ENCODE measurements around the gene ZMYND15. TPM values are rescaled to one million over a fixed set of nuclear protein-coding genes. Genes with fewer than 3 reads are reported as not detected.
"Not testable (repeated sequence)": the region's sequence is repeated elsewhere in the genome, so short reads cannot be mapped to it uniquely, and the experiment has no call there.

ZMYND15 gene, protein sequence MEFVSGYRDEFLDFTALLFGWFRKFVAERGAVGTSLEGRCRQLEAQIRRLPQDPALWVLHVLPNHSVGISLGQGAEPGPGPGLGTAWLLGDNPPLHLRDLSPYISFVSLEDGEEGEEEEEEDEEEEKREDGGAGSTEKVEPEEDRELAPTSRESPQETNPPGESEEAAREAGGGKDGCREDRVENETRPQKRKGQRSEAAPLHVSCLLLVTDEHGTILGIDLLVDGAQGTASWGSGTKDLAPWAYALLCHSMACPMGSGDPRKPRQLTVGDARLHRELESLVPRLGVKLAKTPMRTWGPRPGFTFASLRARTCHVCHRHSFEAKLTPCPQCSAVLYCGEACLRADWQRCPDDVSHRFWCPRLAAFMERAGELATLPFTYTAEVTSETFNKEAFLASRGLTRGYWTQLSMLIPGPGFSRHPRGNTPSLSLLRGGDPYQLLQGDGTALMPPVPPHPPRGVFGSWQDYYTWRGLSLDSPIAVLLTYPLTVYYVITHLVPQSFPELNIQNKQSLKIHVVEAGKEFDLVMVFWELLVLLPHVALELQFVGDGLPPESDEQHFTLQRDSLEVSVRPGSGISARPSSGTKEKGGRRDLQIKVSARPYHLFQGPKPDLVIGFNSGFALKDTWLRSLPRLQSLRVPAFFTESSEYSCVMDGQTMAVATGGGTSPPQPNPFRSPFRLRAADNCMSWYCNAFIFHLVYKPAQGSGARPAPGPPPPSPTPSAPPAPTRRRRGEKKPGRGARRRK
- not detected for polyA plus RNA-seq (2013, experiment 1 of 2; ENCODE audit: insufficient read length)
- 0.10 TPM for polyA plus RNA-seq (2013, experiment 2 of 2; ENCODE audit: insufficient read length)

DNA sequence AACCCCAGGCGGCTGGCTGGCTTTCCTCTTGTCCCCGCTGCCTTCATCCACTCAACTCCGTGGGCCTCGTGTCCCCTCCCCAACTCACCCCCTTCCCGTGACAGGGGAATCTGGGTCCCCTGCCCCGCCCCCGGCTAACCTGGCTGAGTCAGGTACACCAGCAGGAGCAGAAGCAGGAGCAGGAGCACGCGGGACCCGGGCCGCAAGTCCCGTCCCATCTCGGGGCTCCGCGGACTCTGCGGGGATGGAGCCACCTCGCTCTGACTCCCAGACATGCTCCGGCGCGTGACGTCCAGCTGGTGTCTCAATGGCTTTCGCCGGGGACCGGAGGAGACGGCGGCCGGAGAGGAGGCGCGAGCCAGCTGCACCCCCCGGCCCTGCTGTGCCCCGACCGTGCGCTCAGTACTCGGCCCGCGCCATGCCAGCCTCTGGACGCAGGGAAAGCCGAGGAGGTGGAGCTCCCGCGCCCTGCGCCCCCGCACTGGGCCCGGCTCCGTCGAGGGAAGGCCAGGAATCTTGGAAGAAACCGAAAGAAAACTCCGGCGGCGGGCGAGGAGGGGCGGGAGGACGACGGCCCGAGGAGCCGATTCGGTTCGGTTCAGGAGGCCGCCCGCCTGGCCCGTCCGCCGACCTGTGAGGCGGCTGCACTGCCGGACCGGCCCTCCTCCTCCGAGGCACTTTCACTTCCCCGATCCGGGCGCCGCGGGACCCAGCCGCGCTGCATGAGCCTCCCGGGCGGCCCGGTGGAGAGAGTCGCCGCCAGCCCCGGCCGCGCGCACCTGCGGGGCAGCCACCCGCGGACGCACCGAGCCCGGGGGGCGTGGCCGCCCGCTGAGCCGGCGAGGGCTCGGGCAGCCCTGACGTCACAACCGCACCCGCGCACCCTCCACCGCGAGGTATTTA is at the start of gene ZMYND15, which contains the start of gene CXCL16:
Gene ZMYND15, plus strand, starts transcription at position 712 of the 903 bp plus-strand sequence. CDS start 716 bp downstream, outside the sequence.
Gene CXCL16, minus strand, starts transcription at position 807 of the 903 bp plus-strand sequence. Its CDS starts 589 bp downstream, at position 218.
- peak; percentile 27 for DNase-seq

DNA sequence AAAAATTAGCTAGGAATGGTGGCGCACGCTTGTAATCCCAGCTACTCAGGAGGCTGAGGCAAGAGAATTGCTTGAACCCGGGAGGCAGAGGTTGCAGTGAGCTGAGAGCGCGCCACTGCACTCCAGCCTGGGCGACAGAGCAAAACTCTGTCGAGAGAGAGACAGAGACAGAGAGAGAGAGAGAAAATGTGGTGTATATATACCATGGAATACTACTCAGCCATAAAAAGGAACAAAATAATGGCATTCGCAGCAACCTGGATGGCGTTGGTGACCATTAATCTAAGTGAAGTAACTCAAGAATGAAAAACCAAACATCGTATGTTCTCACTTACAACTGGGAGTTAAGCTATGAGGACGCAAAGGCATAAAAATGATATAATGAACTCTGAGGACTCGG is 49.8 kb upstream of the ZMYND15 start:
- not testable (repeated sequence) for DNase-seq

DNA sequence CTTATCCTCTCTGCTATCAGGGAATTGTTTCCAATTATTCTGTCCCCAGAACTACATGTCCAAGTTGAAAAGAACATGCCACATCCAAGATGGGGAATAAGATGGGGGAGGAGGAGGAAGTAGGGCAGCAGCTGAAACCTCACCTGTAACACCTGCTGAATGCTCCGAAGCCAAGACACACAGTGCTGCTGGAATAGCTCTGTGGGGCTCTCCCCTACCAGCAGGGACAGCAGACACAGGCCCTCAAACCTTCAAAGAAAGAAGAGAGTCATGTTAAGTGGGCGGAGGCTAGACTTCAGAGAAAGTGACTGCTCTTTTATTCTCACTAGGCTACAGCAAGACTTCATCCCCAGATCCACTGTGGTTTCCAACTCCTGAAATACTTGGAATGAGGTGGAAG is 48.9 kb upstream of the ZMYND15 start:
- DNase-seq = no peak

DNA sequence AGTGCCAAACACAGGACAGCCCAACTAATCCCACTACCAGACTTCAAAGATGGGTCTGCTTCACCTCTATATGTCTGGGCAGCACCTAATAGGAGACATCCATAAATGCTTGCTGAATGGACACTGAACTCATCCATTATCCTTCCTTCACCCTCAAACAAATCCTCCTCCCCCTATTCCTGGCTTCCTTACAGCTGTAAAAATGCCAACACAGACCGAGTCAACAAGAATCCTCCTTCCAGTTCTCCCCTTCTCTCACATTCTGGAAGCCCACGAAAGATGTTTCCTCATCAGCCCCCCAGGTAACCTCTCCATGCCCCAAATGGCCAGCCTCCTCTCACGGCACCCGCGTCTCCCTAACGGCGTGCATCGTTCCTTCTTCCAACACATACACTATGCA is 47.9 kb upstream of the ZMYND15 start:
- DNase-seq = no peak

DNA sequence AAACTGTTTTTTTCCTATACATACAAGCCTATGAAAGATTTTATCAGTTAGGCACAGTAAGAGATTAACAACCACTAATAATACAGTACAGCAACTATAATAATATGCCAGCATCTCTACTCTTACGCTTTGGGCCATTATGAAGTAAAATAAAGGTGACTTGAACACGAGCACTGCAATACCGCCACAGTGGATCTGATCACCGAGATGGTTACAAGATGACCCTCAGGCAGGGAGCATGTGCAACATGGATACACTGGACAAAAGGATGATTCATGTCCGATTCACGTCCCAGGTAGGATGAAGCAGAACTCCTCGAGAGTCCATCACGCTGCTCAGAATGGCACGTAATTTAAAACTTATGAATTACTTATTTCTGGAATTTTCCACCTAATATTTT is 46.2 kb upstream of the ZMYND15 start:
- DNase-seq = no peak

DNA sequence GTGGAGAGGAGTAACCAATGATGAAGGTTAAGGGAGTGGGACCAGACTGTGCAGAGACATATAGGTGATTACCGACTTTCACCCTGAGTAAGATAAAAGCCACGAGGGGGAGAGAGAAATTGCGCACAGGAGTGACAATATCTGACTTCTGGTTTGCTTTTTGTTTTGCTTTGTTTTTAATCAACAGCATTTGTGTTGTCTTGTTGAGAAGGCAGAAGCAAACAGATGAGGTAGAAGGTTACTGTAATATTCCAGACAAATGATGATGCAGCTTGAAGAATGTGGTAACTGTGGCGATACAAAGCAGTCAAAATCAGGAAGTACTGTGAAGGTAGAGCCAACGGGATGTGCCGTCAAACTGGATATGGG is 43.2 kb upstream of the ZMYND15 start:
- DNase-seq = no peak

DNA sequence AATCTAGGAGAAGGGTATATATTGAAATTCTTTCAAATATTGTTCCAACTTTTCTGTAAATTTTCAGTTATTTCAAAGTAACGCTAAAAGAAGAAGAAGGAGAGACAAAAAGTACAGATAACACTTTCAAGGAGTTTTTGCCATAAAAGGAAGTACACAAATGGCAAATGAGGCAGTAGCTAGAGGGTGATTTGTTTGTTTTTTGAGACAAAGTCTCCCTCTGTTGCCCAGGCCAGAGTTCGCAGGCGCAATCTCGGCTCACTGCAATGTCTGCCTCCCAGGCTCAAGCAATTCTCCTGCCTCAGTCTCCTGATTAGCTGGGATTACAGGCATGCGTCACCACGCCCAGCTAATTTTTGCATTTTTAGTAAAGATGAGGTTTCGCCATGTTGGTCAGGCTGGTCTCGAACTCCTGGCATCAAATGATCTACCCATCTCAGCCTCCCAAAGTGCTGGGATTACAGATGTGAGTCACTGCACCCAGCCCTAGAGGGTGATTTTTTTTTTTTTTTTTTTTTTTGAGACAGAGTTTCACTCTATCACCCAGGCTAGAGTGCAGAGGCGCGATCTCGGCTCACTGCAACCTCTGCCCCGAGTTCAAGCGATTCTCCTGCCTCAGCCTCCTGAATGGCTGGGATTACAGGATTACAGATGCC is 40.1 kb upstream of the ZMYND15 start:
- DNase-seq = not testable (repeated sequence)

DNA sequence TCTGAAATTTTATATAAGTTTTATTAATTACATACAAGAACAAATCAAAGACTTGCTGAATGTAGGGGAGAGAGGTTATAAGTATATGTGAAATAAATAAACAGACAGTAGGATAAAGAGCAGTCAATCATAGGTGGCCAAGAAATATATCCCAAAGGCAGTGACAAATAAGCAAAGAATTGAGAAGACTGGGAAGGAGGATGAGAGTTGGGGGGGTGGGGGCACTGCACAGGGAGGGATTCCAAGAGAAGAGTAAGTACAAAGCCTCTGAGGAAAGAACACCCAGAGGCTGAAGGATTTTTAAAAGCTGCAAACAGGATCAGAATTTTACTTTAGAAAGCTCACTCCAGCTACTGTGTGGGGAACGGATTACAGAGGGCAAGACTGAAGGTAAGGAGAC is 38.5 kb upstream of the ZMYND15 start:
- DNase-seq = no peak

DNA sequence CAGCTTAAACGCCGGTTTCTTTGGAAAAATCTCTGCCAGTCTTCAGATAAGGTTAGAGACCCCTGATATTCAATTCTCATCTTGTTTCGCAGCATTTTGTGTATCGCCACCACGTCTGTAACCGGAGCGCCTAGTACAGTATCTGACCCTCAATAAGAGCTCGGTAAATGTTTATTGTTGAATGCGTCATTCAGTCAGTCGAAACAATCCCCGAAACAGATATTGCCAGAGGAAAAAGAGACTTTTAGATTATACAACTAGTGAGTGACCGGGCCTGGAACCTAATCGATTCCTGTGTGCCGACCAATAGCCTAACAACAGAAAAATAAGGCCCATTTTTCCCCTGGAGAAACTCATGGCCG is 36.3 kb upstream of the ZMYND15 start:
- DNase-seq = no peak

DNA sequence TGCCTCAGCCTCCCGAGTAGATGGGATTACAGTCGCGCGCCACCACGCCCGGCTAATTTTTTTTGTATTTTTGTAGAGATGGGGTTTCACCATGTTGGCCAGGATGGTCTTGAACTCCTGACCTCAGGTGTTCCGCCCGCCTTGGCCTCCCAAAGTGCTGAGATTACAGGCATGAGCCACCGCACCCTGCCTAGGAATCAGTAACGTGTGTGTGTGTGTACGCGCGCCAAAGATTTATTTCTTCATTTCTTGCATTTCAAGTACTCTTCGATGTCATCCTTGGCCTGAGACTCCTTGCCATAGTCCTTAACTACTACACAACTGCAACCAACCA is 35.1 kb upstream of the ZMYND15 start:
- not testable (repeated sequence) for DNase-seq

DNA sequence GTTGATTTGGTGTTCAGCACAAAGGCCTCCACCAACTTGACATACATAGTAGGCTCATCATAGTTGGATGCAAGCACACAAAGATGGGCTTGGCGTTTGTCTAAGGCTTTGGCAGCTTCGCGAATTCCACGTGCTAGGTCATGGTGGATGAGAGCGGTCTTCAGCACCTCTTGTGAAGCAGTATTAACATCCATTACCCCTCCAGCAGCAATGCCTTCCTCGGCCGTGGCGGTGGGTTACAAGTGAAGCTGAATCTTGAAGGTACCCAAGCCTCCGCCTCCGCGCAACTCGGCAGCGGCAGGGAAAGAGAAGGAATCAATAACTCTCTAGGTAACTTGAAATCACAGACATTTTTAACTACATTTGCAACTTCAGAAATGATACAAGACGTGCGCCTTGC is 34.6 kb upstream of the ZMYND15 start:
- DNase-seq = no peak

DNA sequence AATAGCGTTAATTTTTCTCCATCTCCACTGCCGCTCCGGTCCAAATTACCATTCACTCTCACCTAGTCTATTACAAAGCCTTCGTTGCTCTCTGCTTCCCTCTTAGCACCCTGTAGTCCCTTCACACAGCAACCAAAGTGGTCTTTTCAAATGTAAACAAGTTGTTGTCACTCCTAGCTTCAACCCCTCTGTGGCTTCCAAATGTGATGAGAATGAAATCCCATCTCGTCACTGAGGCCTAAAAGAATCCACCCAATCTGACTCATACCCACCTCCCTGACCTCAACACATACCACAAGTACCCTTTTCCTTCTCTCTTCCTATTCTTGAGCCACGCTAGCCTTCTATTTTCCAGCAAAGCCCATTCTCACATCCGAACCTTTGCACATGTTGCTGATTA is 33.5 kb upstream of the ZMYND15 start:
- DNase-seq = peak; percentile 13

DNA sequence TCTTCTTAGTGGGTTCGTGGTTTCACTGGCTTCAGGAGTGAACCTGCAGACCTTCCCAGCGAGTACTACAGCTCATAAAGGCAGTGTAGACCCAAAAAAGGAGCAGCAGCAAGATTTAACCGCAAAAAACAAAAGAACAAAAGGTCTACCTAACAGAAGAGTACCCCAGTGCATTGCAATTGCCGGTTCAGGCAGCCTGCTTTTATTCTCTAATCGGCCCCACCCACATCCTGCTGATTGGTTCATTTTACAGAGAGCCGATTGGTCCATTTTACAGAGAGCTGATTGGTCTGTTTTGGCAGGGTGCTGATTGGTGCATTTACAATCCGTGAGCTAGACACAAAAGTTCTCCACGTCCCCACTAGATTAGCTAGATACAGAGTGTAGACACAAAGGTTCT is 31.2 kb upstream of the ZMYND15 start:
- peak; percentile 17 for DNase-seq

DNA sequence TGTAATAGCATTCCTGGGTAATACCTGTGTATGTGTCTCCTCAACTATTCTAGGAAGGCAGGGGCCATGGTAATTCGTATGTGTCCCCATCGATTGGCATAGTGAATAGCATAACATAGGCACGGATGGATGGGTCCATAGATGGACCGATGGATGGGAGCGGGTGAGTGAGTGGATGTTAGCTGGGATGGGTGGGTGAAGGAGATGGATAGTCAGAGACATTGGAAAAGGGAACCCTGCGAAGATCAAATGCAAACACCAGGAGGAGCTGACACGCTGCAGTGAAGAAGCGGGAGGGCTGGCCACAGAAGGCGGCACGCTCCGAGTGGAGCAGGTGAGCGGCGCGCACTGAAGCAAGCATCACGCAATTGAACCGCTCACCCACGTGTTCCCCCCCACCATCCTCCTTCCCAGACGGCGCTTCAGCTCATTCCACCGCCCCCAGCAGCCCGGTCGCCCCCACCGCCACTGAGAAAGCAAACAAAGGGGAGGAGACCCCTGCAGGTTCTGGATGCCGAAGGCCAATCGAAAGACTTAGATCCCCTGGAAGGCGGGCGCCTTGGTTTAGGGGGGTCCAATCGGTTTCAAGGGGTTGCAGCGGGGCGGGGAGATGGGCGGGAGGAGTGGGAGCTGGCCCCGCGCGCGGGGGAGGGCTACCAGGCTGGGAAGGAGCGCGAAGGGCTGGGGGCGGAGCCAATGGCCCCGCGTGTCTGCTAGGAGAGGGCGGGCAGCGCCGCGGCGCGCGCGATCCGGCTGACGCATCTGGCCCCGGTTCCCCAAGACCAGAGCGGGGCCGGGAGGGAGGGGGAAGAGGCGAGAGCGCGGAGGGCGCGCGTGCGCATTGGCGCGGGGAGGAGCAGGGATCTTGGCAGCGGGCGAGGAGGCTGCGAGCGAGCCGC is 29.6 kb upstream of the ZMYND15 start, which contains the start of gene ARRB2:
Gene ARRB2, plus strand, starts transcription at position 839 of the 899 bp plus-strand sequence. CDS start 90 bp downstream, outside the sequence.
- peak; percentile 99 for DNase-seq

DNA sequence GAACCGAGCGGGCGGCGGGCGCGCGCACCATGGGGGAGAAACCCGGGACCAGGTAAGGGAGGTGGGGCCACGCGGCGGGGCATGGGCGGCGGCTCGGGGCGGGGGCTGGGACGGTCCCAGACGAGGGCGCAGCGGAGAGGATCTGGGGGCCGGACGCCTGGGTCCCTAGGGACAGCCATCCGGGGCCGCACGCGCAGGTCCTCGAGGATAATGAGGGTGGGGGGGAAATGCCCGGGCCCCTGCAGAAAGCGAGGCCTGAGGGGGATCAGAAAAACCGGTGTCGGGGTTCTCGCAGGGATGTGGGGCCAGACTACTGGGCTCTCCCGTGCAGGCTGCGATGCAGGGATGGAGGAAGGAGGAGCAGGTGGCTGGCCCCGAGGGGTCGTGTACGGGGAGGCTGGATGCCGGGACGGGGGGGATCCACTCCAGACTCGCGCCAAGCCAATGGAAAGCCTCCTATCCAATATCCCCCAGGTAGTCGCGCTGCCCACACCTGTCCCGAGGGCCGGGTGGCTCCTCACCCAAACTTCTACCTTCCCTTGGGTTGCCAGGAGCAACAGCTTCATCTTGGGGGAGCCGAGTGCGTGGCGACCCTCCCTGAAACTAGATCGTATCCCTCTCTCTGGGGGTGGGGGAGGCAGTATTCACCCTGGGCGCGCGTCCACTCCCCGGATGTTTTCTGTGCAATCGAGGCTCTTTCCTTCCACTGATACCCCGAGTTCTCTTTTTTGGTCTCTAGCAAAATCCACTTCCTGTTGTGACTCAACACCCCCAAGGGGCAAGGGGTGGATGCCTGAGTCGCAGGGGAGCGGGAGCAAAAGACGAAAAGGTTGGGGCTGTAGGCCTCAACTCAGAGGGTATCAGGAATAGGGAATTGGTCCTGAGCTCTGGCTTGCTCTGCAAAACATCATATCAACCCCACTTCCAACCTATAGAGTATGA is 28.7 kb upstream of the ZMYND15 start:
- no peak for DNase-seq

DNA sequence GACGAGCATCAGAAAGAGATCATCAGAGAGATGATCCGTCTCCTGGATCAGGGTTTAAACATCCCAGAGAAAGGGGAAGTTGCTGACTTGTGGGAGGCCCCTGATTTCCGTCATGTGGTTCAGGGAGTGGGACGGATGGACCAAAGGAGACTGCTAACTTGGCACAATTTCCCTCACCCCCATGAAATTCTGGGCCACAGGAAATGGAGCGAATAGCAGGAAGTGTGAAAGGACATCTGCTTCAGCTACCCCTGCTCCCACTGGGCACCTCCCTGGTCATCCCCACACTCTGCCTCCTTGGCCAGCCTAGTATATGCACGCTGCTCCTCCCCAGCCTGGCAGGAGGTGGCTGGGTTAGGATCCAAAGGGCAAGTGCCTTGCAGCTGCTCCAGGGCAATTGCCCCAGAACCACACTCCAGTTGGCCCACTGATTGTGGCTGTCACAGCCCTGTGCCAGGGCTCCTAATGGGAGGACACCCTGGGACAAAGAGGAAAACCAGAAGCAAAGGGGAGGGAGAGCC is 27.9 kb upstream of the ZMYND15 start:
- DNase-seq = no peak

DNA sequence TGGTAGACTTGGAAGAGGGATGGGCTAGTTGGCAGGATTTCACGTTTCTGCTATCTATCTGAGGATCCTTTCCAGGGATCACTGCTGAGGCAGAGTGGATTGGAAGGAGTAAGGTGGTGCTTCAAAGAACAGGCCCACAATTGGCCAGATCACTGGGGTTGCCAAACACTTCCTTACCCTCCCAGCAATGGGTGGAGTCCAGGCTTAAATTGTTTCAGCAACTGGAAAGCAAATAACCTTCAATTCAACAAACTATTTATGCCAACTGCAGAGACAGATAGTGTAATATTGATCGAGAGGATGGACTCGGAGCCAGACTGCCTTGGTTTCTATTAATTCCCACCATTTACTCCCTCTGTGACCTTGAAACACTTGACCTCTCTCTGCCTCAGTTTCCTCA is 27.1 kb upstream of the ZMYND15 start:
- no peak for DNase-seq

DNA sequence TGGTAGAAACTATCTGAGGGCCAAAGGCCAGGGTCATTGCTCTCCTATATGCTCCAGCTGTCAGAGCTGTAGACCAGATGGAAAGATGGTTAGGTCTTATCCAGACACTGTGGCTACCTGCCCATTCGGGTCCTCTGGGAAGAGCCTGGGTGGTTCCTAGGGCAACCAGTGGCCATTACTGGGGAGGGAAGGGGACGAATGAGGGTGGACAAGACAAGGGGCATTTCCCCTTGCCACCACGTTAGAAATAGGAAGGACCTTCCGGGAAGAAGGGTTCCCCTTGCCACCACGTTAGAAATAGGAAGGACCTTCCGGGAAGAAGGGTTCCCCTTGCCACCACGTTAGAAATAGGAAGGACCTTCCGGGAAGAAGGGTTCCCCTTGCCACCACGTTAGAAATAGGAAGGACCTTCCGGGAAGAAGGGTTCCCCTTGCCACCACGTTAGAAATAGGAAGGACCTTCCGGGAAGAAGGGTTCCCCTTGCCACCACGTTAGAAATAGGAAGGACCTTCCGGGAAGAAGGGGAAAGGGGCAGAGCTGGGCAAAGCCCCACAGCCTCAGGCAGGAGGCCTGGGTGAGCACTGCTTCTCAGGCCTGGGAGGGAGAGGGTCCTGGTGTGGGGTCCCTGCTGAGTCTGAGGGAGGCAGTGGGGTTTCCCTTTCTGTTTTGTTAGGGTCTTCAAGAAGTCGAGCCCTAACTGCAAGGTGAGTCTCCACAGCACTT is 25.1 kb upstream of the ZMYND15 start:
- DNase-seq = not testable (repeated sequence)
